GM20000 (cell line): ENCODE data around the gene FOXD3.
A peak's percentile ranks its signal among the peaks of the same experiment; 100 is the strongest.

Experiments used
- DNase-seq: peaks from one replicate; pipeline ENCODE4 v3.0.0; 2012; ENCODE audit warnings: low spot score
- TF ChIP-seq, protein P1 (sequence below): IDR thresholded peaks from 2 replicates; pipeline ENCODE4 v1.5.1; 2012; ENCODE audit warnings: mild to moderate bottlenecking, control low read depth; ENCODE audit errors: extremely low read depth, missing control alignments

The FOXD3 gene

DNA sequence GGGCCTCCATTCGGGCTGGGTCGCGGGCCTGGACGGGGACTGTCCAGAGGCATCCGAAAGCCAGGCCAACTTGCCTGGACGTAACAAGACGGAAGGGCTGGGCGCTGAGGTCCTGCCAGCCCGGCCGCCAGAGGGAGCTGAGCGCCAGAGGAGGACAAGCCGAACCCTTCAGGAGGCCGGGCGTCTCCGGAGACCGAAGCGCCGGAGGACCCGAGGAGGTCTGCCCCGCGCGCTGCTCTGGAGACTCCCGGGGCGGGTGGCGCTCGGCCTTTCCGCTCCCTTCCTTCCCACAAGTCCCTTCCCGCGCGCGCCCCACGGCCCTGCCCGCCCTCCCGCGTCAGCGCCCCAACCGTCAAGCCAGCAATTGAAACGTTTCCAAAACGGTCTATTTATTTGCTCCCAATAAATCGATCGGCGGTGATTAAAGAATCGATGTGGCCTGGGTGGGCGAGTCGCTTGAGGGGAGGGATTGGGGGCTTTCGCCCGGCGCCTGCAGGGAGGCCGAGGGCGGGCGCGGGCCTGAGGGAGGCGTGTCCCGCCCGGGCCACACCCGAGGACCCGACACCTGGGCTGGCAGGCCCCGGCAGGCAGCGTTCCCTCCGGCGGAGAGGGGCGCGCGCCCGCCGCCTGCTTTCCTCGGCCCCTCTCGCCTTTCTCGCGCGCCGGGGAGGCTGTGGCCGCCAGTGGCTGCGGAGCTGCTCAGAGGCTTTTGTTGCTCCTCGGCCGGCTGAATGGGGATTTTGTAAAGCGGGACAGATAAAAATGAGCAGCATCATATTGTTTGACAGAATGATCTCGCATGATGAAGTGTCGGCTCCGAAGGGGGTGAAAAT is 5.2 kb upstream of the FOXD3 start:
- peak; percentile 91 for DNase-seq
- TF ChIP-seq, protein P1, sequence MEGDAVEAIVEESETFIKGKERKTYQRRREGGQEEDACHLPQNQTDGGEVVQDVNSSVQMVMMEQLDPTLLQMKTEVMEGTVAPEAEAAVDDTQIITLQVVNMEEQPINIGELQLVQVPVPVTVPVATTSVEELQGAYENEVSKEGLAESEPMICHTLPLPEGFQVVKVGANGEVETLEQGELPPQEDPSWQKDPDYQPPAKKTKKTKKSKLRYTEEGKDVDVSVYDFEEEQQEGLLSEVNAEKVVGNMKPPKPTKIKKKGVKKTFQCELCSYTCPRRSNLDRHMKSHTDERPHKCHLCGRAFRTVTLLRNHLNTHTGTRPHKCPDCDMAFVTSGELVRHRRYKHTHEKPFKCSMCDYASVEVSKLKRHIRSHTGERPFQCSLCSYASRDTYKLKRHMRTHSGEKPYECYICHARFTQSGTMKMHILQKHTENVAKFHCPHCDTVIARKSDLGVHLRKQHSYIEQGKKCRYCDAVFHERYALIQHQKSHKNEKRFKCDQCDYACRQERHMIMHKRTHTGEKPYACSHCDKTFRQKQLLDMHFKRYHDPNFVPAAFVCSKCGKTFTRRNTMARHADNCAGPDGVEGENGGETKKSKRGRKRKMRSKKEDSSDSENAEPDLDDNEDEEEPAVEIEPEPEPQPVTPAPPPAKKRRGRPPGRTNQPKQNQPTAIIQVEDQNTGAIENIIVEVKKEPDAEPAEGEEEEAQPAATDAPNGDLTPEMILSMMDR: peak; percentile 74

DNA sequence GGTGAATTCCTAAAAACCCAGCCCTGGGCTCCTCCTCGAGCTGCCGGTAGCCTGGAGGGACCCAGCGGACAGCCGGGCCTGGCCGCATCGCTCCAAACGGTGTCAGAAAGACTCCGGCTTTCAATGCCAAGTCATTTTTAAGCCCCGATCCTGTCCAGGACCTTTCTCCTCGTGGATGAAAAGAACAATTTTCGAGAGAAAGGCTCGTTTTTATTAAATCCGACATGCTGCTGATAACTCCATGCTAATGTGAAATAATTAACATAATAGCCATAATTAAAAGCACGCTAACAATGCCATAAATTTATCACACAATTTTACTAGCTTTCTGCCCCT is 4.6 kb upstream of the FOXD3 start:
- TF ChIP-seq, protein P1: no peak
- no peak for DNase-seq

DNA sequence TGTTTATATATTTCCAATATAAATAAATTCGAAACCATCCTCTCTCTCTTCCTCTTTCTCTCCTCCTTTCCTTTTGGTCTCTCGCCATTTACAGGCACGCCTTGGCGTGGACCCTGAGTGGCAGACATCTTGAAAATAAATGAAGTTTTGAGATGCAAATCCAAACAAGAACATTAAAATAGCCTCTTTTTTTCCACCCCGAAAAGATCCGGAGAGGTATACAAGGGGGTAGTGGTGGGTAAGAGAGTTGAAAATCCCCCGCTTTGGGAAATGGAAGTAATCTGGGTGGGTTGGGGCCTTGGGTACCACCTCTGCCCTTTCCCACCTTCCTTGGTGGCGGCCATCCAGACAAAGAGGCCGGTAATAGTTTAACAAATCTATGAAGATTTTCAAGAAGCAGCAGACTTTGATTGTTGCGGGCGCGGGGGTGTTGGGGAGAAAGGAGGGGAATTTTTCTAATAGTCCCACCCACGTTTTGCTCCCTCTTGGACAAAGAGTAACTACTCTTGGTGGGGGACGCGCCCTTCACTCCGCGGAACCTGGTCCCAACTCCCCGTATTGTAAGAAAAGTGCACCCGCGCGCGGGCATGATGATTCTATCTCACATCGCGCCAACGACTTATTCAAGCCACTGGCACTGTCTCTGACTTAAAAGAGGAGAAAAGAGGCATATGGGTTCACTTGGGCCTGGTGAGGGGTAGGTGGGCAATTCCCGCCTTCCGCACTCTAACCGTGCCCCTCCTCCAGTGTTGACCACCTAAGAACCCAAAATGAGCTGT is 4.0 kb upstream of the FOXD3 start:
- DNase-seq: peak; percentile 16
- TF ChIP-seq, protein P1: no peak

DNA sequence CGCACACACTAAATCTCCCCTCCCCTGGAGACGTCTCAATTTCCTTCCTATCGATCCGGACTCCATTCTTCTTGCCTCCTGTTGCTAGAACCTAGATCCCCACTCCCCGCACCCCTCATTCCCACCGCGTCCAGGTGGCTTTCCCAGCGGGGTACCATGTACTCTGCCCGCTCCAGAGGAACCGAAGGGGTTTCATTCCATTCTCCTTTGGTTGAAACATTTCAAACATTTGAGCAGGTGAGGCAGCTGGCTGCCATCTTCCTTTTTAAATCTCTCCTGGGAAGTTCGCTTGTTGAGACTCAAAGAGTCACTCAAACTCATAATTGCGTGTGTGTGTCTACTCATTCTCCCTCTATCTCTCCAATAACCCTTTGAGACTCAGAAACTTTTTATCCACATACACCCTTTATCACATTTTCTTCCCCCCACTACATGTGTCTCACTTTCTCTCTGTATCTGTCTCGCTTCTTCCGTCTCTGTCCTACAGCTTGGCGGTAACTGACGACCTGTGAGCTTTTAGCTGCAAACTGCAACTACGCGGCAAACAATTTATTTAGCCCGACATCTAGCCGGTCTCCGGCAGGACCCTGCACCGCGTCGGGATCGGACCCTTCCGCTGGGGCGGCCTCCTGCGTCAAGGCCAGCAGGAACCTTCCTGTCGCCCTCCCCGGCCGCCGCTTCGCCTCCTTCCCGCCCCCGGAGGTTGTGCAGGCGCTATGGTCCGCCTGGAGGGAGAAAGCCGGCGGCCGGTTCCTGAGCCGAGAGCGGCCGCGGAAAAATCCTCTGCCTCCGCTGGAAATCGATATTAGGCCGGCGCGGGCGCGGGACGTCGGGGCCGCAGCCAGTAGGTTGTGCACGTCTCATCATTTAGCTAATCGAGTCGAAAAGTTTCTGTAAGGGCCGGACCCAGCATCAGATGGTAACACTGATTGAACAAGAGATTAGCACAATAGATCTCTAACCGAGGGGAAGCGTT is 3.0 kb upstream of the FOXD3 start:
- peak; percentile 34 for DNase-seq

DNA sequence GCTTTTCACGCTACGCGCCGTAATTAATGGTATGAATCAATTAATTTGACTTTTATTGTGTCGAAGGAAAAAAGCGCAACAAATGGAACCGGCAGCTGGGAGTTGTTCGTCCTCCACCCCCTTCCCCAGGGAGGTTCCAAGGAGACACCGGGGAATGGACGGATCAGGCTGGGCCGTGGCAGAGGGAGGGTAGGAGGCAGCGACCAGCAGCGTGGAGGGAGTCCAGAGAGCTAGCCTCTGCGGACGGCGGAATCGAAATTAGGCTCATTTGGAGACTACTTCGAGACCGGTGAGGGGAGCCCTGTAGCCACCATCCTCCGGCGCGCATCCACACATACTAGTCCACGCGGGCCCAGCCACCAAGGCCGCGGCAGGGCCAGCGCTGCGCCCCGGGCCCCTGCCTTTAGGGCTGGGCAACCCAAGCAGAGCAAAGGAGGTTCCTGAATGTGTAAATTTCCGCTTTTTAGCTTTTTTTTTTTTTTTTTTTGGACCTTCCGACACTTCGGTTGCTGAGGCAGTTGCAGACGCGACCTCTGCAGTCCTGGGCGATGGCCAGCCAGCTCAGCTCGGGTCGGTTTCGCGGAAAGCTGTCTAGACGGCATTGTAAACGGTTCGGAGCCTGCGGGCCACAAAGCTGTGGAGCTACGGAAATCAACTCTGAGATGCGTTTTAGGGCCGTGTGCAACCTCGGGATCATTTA is 2.2 kb upstream of the FOXD3 start:
- peak; percentile 37 for DNase-seq
- TF ChIP-seq, protein P1: no peak

More for the DNA sequence above, 3.0 kb upstream of the FOXD3 start:
- TF ChIP-seq, protein P1: no peak

DNA sequence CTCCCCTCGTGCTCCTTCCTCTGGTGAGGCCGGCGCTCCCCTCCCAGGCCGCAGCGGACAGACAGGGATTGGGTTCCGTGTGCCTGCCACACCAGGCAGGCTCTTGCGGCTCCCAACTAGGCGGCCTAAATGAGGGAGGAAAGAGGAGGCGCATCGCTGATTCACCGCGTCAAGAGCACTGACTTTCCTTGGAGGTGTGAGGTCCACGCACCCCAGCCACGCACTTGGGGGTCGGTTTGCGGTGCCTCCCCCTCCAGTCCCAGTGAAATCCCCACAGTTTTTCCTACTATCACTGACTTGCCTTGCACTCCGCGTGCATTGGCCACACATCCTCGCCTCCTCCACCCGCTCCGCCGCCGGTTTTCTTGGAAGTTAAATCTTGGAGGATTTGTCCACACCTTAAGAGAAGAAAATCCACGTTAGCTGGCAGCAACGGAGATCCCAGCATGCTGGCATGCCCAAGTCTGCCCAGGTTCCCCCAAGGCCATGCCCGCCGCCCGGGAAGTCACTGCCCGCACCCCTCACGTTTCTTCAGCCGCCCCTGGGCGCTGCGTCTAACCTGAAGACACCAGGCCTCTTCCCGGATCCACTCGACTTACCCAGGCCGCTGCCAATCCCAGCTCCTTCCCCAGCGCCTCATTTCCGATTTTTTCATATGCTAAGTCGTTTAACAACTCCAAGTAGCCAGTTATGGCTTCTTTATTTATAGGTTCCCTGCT is 1.1 kb upstream of the FOXD3 start:
- TF ChIP-seq, protein P1: no peak
- DNase-seq: no peak
